HL-60 (cell line): ENCODE measurements around the gene TRDMT1.

Source experiments
- DNase-seq, 2 experiments: peaks; one replicate each; pipeline ENCODE4 v3.0.0-alpha.2; 2010 to 2020; ENCODE audit warnings: low read depth in 1 of 2, low spot score in 1 of 2
- H3K27ac ChIP-seq: fragments of 250-450 bp; sonication (Bioruptor Pico); replicated peaks from 2 replicates; pipeline ENCODE4 v1.5.1; 2020; ENCODE audit warnings: mild to moderate bottlenecking, moderate library complexity
- H3K27me3 ChIP-seq: fragments of 250-450 bp; sonication (Bioruptor Pico); 2 replicates; pipeline ENCODE4 v1.5.1; 2021; ENCODE audit warnings: mild to moderate bottlenecking, moderate library complexity; ENCODE audit not compliant: insufficient read depth, poor library complexity, severe bottlenecking
- H3K4me3 ChIP-seq: replicated peaks from 2 replicates; pipeline ENCODE4 v1.5.1; 2011; ENCODE audit warnings: mild to moderate bottlenecking, control low read depth, low read length; ENCODE audit not compliant: insufficient read depth
- CTCF ChIP-seq: IDR thresholded peaks from one replicate; pipeline ENCODE4 v1.5.1; 2011; ENCODE audit warnings: low read length, control low read depth, inconsistent platforms; ENCODE audit not compliant: insufficient read depth
- GABPA ChIP-seq: IDR thresholded peaks from 2 replicates; pipeline ENCODE4 v1.6.1; 2012; ENCODE audit warnings: low read depth
- POLR2AphosphoS5 ChIP-seq: IDR thresholded peaks from 2 replicates; pipeline ENCODE4 v1.6.1; 2012; ENCODE audit warnings: low read depth
- REST ChIP-seq: IDR thresholded peaks from 2 replicates; pipeline ENCODE4 v1.6.1; 2012; ENCODE audit warnings: low read depth; ENCODE audit not compliant: insufficient replicate concordance
- SPI1 ChIP-seq: IDR thresholded peaks from 2 replicates; pipeline ENCODE4 v1.6.1; 2012; ENCODE audit warnings: low read depth, mild to moderate bottlenecking, borderline replicate concordance

Gene TRDMT1

GRCh38 chr10:17155826-17156225 lies 45.6 kb downstream of the TRDMT1 start:
- H3K27ac ChIP-seq = no peak overlapping the region
- DNase-seq = no peak
- no peak overlapping the region for H3K4me3 ChIP-seq
- no peak for TF ChIP-seq GABPA
- no peak for TF ChIP-seq SPI1
- no peak for TF ChIP-seq CTCF
- TF ChIP-seq REST = no peak
- no peak for TF ChIP-seq POLR2AphosphoS5
- H3K27me3 ChIP-seq = no peaks in the 10 kb centered on the region

GRCh38 chr10:17154116-17154515 lies 47.4 kb downstream of the TRDMT1 start:
- TF ChIP-seq CTCF (no peak), REST (no peak), POLR2AphosphoS5 (no peak), GABPA (no peak), SPI1 (no peak)
- DNase-seq = no peak
- H3K27ac ChIP-seq = no peak overlapping the region
- no peaks in the 10 kb centered on the region for H3K27me3 ChIP-seq
- no peak overlapping the region for H3K4me3 ChIP-seq

- H3K27me3 ChIP-seq = no peaks in the 10 kb centered on the region
- no peak overlapping the region for H3K4me3 ChIP-seq
- DNase-seq = no peak
- no peak overlapping the region for H3K27ac ChIP-seq
- TF ChIP-seq GABPA (no peak), SPI1 (no peak), CTCF (no peak)
Measured at GRCh38 chr10:17153321-17153720, 48.2 kb downstream of the TRDMT1 start.

GRCh38 chr10:17151716-17152115 lies 49.8 kb downstream of the TRDMT1 start:
- TF ChIP-seq POLR2AphosphoS5 (no peak), SPI1 (no peak), REST (no peak), CTCF (no peak), GABPA (no peak)
- Histone ChIP-seq H3K4me3 (no peak overlapping the region), H3K27ac (no peak overlapping the region), H3K27me3 (no peaks in the 10 kb centered on the region)
- no peak for DNase-seq
